Tibial artery (tissue), 4 donors: ENCODE measurements around the gene PALLD.

Experiments
- DNase-seq, 2 donors: peaks; one replicate each; pipeline ENCODE4 v3.0.0-alpha.2; 2019
- H3K27ac ChIP-seq, 2 donors: fragments of 200-600 bp; sonication (generic) in 1 of 2; 1 replicate in 1 of 2; 2 replicates in 1 of 2; pipeline ENCODE4 v1.5.1; 2018 to 2019; ENCODE audit warnings: mild to moderate bottlenecking in 1 of 2
- H3K27me3 ChIP-seq, 2 donors: fragments of 200-600 bp; sonication (generic) in 1 of 2; one replicate each; pipeline versions ENCODE4 v1.5.1 to v1.6.0; 2016 to 2019
- H3K36me3 ChIP-seq, 3 donors: fragments of 200-600 bp; sonication (generic) in 2 of 3; one replicate each; pipeline ENCODE4 v1.5.1; 2016 to 2019; ENCODE audit warnings: mild to moderate bottlenecking in 2 of 3
- H3K4me1 ChIP-seq, 4 donors: fragments of 200-600 bp; sonication (generic) in 2 of 4; 1 replicate in 3 of 4; 2 replicates in 1 of 4; pipeline ENCODE4 v1.5.1; 2016 to 2019
- H3K4me3 ChIP-seq, 2 donors: fragments of 200-600 bp; sonication (generic) in 1 of 2; 1 replicate in 1 of 2; 2 replicates in 1 of 2; pipeline ENCODE4 v1.5.1; 2018 to 2019; ENCODE audit warnings: mild to moderate bottlenecking in 2 of 2
- H3K9me3 ChIP-seq, 3 donors: fragments of 200-600 bp; sonication (generic) in 1 of 3; one replicate each; pipeline ENCODE4 v1.5.1; 2016 to 2019
- intact Hi-C: fragments of 100-400 bp; cut with DNase I; formaldehyde crosslinking; loops from one replicate; pipeline ENCODE4 v1.15.0; 2023; ENCODE audit warnings: low total_unique reads
- TF ChIP-seq, protein P1 (sequence below), 2 experiments: fragments of 200-600 bp in 1 of 2; fragments of 450-650 bp in 1 of 2; IDR thresholded peaks; one replicate each; pipeline ENCODE4 v1.5.1; 2017 to 2019; ENCODE audit warnings: antibody characterized with exemption in 2 of 2, mild to moderate bottlenecking in 1 of 2, moderate library complexity in 1 of 2

Gene PALLD

DNA sequence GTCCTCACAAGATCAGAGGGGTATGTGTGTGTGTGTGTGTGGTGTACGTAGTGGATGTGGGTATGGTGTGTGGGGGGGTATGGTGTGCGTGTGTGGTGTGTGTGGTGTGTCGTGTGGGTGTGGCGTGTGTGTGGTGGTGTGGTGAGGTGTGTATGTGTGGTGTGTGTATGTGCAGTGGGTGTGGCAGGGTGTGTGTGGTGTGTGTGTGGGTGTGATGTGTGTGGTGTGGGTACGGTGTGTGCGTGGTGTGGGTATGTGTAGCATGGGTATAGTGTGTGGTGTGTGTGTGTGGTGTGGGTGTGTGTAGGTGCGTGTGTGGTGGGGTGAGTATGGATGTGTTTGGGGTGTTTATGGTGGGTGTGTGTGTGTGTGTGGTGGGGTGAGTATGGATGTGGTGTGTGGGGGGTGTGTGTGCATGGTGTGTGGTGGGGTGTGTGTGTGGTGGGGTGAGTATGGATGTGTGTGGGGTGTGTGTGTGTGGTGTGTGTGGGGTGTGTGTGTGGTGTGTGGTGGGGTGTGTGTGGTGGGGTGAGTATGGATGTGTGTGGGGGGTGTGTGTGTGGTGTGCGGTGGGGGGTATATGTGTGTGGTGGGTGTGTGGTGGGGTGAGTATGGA, 182.0 kb downstream of the PALLD start:
- Histone ChIP-seq H3K27ac (no peak overlapping the region), H3K36me3 (peaks cover 0 to 4% (median 0%) of the 10 kb centered on the region in 3 donors), H3K4me3 (no peak overlapping the region), H3K4me1 (peaks cover 0 to 17% (median 5%) of the 10 kb centered on the region in 4 donors), H3K9me3 (no peaks in the 10 kb centered on the region), H3K27me3 (no peaks in the 10 kb centered on the region)
- DNase-seq, result no peak
- intact Hi-C loops, result no loop called here
- TF ChIP-seq, protein P1, sequence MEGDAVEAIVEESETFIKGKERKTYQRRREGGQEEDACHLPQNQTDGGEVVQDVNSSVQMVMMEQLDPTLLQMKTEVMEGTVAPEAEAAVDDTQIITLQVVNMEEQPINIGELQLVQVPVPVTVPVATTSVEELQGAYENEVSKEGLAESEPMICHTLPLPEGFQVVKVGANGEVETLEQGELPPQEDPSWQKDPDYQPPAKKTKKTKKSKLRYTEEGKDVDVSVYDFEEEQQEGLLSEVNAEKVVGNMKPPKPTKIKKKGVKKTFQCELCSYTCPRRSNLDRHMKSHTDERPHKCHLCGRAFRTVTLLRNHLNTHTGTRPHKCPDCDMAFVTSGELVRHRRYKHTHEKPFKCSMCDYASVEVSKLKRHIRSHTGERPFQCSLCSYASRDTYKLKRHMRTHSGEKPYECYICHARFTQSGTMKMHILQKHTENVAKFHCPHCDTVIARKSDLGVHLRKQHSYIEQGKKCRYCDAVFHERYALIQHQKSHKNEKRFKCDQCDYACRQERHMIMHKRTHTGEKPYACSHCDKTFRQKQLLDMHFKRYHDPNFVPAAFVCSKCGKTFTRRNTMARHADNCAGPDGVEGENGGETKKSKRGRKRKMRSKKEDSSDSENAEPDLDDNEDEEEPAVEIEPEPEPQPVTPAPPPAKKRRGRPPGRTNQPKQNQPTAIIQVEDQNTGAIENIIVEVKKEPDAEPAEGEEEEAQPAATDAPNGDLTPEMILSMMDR (IDR thresholded peaks at IDR 0.05), result no peak

DNA sequence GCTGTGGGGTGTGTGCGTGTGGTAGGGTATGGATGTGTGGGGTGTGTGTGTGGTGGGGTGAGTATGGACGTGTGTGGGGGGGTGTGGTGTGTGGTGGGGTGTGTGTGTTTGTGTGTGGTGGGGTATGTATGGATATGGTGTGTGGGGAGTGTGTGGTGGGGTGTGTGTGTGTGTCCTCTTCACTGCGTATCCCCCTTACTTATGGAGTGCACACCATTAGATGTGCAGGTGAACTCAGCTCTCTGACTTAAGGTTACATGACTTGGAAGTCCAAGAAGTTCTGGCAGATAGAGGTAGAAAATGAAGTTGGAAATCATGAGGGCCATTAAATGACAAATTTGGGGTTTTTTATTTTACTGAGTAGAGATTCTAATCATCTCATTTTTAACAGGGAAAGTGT, 182.5 kb downstream of the PALLD start:
- intact Hi-C loops, result no loop called here
- Histone ChIP-seq H3K27me3 (no peaks in the 10 kb centered on the region), H3K36me3 (peaks cover 0 to 4% (median 0%) of the 10 kb centered on the region in 3 donors), H3K4me1 (peaks cover 0 to 15% (median under 1%) of the 10 kb centered on the region in 4 donors), H3K4me3 (no peak overlapping the region), H3K27ac (no peak overlapping the region), H3K9me3 (no peaks in the 10 kb centered on the region)
- no peak for DNase-seq
- TF ChIP-seq, protein P1 (IDR thresholded peaks at IDR 0.05), result no peak

DNA sequence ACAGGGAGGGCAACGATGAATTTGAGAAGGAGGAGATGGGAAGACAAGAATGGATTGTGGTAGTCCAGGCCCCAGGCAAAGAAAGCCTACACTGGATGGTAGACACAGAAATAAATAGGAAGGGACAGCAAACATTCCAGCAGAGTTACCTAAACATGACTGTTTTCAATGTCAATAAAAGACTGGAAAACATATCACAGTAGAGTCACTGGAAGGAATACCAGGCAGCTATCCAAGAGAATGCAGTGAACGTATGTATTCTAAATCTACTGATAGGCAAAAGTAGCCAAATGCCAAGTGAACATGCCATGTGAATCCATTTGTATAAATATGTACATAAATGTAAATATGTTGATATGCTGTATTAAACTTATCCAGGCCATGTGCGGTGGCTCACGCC, 183.0 kb downstream of the PALLD start:
- Histone ChIP-seq H3K4me1 (peaks cover 0 to 11% (median 0%) of the 10 kb centered on the region in 4 donors), H3K36me3 (peaks cover 0 to 4% (median 0%) of the 10 kb centered on the region in 3 donors), H3K27me3 (no peaks in the 10 kb centered on the region), H3K4me3 (no peak overlapping the region), H3K9me3 (no peaks in the 10 kb centered on the region), H3K27ac (no peak overlapping the region)
- TF ChIP-seq, protein P1 (IDR thresholded peaks at IDR 0.05), result no peak
- intact Hi-C loops, result no loop called here
- DNase-seq, result no peak

DNA sequence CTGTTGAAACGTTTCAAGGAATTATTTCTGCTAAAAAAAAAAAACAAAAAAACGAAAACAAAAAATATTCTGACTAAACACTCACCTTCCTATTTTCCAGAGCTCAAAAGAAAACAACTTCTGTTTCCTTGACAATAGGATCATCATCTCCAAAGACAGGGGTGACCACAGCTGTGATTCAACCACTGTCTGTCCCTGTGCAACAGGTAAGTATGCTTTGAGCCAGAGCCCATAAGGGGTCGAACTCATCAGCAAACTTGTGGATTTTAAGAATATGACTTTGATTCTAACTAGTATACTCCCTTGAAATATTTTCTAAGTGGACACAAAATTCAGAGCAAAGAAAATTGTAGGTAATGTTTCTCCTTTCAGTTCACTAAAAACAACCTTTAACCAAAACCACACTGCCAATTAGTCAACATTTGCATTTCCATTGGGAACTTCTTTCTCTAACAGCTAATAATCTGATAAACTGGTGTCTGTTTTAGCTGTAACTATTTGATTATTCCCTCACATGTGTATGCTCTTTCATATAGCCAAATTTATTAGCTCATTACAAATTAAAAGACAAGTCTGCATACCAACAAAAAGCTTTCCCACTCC, 186.1 kb downstream of the PALLD start:
- Histone ChIP-seq H3K4me1 (peaks cover 0 to 8% (median 0%) of the 10 kb centered on the region in 4 donors), H3K36me3 (peaks cover 0 to 4% (median 0%) of the 10 kb centered on the region in 3 donors)
- TF ChIP-seq, protein P1 (IDR thresholded peaks at IDR 0.05), result no peak

DNA sequence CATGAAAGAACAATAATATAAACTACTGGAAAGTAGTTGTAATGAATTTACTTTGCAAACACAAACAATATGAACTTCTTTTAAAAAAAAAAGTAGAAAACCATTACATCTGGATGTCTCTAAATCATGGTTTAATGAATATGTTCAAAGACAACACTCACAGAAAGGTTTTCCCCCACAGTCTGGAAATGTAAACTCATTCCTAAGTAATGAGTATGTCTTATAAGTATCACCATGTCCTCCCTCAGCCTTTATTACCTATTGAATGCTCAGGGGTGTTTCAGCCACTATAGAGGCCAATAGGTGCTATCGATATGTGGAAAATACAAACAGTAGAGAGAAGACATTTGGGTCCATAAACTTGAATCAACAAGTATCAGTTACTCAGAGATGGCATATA, 186.7 kb downstream of the PALLD start:
- Histone ChIP-seq H3K27ac (no peak overlapping the region), H3K4me1 (peaks cover 0 to 14% (median 0%) of the 10 kb centered on the region in 4 donors), H3K9me3 (no peaks in the 10 kb centered on the region), H3K36me3 (peaks cover 0 to 4% (median 0%) of the 10 kb centered on the region in 3 donors), H3K27me3 (no peaks in the 10 kb centered on the region), H3K4me3 (no peak overlapping the region)
- no peak for DNase-seq
- TF ChIP-seq, protein P1 (IDR thresholded peaks at IDR 0.05), result no peak
- intact Hi-C loops, result no loop called here

More for the DNA sequence above, 186.1 kb downstream of the PALLD start:
- Histone ChIP-seq H3K9me3 (no peaks in the 10 kb centered on the region), H3K4me3 (no peak overlapping the region), H3K27me3 (no peaks in the 10 kb centered on the region), H3K27ac (no peak overlapping the region)
- intact Hi-C loops, result no loop called here
- DNase-seq, result no peak
